SK-N-SH treated with all-trans-retinoic acid at 6 μM for 48 hours (cell line): ENCODE results near the gene GEMIN4.

ENCODE experiments used
- ARNTL ChIP-seq: fragments of 450-650 bp; formaldehyde crosslinking; IDR thresholded peaks from 2 replicates; pipeline ENCODE4 v1.5.0; 2020; ENCODE audit warnings: low read depth, mild to moderate bottlenecking, moderate library complexity, borderline replicate concordance
- GLIS3 ChIP-seq: fragments of 250-450 bp; sonication (Bioruptor Pico); IDR thresholded peaks from 2 replicates; pipeline ENCODE4 v1.5.0; 2020; ENCODE audit warnings: mild to moderate bottlenecking, moderate library complexity
- OSR1 ChIP-seq: fragments of 250-450 bp; sonication (Bioruptor Pico); IDR thresholded peaks from 2 replicates; pipeline ENCODE4 v1.8.0; 2022; ENCODE audit warnings: moderate library complexity, mild to moderate bottlenecking, inconsistent platforms
- PPARA ChIP-seq: fragments of 250-450 bp; sonication (Bioruptor Pico); IDR thresholded peaks from 2 replicates; pipeline ENCODE4 v1.5.0; 2020; ENCODE audit warnings: mild to moderate bottlenecking, borderline replicate concordance
- RARB ChIP-seq: fragments of 250-450 bp; sonication (Bioruptor Pico); IDR thresholded peaks from 2 replicates; pipeline ENCODE4 v1.8.0; 2021; ENCODE audit warnings: mild to moderate bottlenecking, moderate library complexity
- SNAI2 ChIP-seq: fragments of 250-450 bp; sonication (Bioruptor Pico); IDR thresholded peaks from 2 replicates; pipeline ENCODE4 v1.5.0; 2020; ENCODE audit warnings: mild to moderate bottlenecking, moderate library complexity
- TCF4 ChIP-seq: fragments of 250-450 bp; sonication (Bioruptor Pico); IDR thresholded peaks from 2 replicates; pipeline ENCODE4 v1.8.0; 2021; ENCODE audit warnings: mild to moderate bottlenecking, moderate library complexity, borderline replicate concordance
- ZFP3 ChIP-seq: fragments of 250-450 bp; sonication (Bioruptor Pico); IDR thresholded peaks from 2 replicates; pipeline ENCODE4 v1.5.0; 2020; ENCODE audit warnings: mild to moderate bottlenecking, moderate library complexity
- TF ChIP-seq, protein P1 (sequence below): fragments of 250-450 bp; sonication (Bioruptor Pico); IDR thresholded peaks from 2 replicates; pipeline ENCODE4 v1.5.1; 2020; ENCODE audit warnings: low read depth, mild to moderate bottlenecking, moderate library complexity
- TF ChIP-seq, protein P2 (sequence below): fragments of 250-450 bp; sonication (Bioruptor Pico); IDR thresholded peaks from 2 replicates; pipeline ENCODE4 v1.8.0; 2020; ENCODE audit warnings: mild to moderate bottlenecking, moderate library complexity, borderline replicate concordance
- TF ChIP-seq, protein P3 (sequence below): fragments of 250-450 bp; sonication (Bioruptor Pico); IDR thresholded peaks from 2 replicates; pipeline ENCODE4 v1.5.0; 2020; ENCODE audit warnings: mild to moderate bottlenecking, moderate library complexity

DNA sequence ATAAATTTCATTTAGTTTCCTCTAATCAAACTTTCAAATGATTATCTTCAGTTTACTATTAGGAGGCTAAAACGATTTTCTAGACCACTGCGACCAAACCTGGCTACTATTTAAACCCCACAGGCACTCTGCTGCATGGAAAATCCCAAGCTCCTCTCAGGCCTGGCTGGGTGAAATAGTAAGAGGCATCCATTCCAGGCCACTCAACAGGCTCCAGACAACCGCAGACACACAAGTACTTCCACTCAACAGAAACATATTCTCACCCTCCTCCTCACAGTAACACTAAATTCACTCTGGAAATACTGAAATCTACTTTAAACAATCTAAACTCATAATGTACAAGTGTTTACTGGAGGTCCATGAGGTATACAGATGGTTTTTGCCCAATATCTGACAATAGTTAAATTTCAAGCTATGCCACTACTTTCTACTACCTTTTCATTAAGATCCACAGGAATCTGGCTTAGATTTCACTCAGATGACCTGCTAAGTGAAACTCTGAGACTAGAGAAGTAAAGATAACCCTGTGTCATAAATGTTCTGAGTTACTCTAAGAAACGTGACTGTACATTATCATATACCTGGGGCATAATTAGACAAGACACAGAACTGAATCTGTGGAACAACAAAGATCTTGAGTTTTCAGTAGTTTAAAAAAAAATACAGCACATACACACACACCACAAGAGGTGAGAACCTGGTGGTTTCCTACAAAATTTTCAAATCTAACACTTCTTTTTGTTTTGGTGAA is 47.8 kb downstream of the GEMIN4 start:
- TF ChIP-seq, protein P1, sequence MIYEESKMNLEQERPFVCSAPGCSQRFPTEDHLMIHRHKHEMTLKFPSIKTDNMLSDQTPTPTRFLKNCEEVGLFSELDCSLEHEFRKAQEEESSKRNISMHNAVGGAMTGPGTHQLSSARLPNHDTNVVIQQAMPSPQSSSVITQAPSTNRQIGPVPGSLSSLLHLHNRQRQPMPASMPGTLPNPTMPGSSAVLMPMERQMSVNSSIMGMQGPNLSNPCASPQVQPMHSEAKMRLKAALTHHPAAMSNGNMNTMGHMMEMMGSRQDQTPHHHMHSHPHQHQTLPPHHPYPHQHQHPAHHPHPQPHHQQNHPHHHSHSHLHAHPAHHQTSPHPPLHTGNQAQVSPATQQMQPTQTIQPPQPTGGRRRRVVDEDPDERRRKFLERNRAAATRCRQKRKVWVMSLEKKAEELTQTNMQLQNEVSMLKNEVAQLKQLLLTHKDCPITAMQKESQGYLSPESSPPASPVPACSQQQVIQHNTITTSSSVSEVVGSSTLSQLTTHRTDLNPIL (CRISPR knock-in tag), result no peak
- TF ChIP-seq, protein P2, sequence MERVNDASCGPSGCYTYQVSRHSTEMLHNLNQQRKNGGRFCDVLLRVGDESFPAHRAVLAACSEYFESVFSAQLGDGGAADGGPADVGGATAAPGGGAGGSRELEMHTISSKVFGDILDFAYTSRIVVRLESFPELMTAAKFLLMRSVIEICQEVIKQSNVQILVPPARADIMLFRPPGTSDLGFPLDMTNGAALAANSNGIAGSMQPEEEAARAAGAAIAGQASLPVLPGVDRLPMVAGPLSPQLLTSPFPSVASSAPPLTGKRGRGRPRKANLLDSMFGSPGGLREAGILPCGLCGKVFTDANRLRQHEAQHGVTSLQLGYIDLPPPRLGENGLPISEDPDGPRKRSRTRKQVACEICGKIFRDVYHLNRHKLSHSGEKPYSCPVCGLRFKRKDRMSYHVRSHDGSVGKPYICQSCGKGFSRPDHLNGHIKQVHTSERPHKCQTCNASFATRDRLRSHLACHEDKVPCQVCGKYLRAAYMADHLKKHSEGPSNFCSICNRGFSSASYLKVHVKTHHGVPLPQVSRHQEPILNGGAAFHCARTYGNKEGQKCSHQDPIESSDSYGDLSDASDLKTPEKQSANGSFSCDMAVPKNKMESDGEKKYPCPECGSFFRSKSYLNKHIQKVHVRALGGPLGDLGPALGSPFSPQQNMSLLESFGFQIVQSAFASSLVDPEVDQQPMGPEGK, result no peak
- no peak for TF ChIP-seq ARNTL (CRISPR knock-in tag)
- TF ChIP-seq OSR1 (CRISPR knock-in tag), result no peak
- TF ChIP-seq SNAI2, result no peak
- no peak for TF ChIP-seq PPARA (CRISPR knock-in tag)
- no peak for TF ChIP-seq TCF4 (CRISPR knock-in tag)
- no peak for TF ChIP-seq RARB (CRISPR knock-in tag)
- TF ChIP-seq ZFP3, result no peak
- TF ChIP-seq GLIS3 (CRISPR knock-in tag), result no peak
- TF ChIP-seq, protein P3, sequence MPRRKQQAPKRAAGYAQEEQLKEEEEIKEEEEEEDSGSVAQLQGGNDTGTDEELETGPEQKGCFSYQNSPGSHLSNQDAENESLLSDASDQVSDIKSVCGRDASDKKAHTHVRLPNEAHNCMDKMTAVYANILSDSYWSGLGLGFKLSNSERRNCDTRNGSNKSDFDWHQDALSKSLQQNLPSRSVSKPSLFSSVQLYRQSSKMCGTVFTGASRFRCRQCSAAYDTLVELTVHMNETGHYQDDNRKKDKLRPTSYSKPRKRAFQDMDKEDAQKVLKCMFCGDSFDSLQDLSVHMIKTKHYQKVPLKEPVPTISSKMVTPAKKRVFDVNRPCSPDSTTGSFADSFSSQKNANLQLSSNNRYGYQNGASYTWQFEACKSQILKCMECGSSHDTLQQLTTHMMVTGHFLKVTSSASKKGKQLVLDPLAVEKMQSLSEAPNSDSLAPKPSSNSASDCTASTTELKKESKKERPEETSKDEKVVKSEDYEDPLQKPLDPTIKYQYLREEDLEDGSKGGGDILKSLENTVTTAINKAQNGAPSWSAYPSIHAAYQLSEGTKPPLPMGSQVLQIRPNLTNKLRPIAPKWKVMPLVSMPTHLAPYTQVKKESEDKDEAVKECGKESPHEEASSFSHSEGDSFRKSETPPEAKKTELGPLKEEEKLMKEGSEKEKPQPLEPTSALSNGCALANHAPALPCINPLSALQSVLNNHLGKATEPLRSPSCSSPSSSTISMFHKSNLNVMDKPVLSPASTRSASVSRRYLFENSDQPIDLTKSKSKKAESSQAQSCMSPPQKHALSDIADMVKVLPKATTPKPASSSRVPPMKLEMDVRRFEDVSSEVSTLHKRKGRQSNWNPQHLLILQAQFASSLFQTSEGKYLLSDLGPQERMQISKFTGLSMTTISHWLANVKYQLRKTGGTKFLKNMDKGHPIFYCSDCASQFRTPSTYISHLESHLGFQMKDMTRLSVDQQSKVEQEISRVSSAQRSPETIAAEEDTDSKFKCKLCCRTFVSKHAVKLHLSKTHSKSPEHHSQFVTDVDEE (CRISPR knock-in tag), result no peak
